Fibroblast of the aortic adventitia (primary cell): Measurements from ENCODE around the gene GRAMD1A. TPM values are rescaled to one million over a fixed set of nuclear protein-coding genes. Genes with fewer than 3 reads are reported as not detected.
"Not testable (repeated sequence)": the region's sequence is repeated elsewhere in the genome, so short reads cannot be mapped to it uniquely, and the experiment has no call there.

Experiments used
- DNase-seq: peaks from one replicate; pipeline ENCODE4 v3.0.0-alpha.2; 2010; ENCODE audit warnings: low read depth
- H3K4me3 ChIP-seq: 2 replicates; pipeline ENCODE4 v1.5.1; 2011; ENCODE audit warnings: low read depth, mild to moderate bottlenecking, control low read depth, low read length, moderate library complexity
- CTCF ChIP-seq: IDR thresholded peaks from 2 replicates; pipeline ENCODE4 v1.5.1; 2011; ENCODE audit warnings: mild to moderate bottlenecking, low read length, control low read depth, inconsistent platforms; ENCODE audit not compliant: insufficient read depth
- total RNA-seq: library from RNA; depleted of rRNA; stranded (reverse); fragments of >200 nt; gene quantifications from 2 replicates; pipeline ENCODE4 v1.2.3, GENCODE V29; 2012; ENCODE audit warnings: low replicate concordance

Gene GRAMD1A
- total RNA-seq, 1 donor: 25.1 TPM

DNA sequence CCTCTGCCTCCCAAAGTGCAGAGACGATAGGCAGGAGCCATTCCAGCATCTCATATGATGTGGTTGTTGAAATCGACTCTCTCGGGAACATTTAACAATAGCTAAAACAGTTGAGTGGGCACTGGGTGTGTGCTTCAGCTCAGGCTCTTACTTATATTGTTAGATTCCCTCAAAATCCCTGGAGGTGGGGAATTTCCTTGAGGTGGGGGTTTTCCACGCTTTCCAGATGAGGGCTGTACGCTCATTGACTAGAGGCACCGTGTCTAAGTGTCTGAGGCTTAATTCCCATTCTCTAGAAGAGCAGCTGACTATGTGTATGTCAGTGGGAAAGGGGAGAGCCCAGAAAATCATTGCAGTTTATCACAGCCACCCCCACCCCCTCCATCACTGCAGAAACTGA is 10.8 kb upstream of the GRAMD1A start:
- H3K4me3 ChIP-seq: no peak overlapping the region
- TF ChIP-seq CTCF: no peak
- no peak for DNase-seq

GRCh38 chr19:34990578-34991192 is 9.4 kb upstream of the GRAMD1A start:
- DNase-seq: no peak
- no peak for TF ChIP-seq CTCF
- H3K4me3 ChIP-seq: no peak overlapping the region

DNA sequence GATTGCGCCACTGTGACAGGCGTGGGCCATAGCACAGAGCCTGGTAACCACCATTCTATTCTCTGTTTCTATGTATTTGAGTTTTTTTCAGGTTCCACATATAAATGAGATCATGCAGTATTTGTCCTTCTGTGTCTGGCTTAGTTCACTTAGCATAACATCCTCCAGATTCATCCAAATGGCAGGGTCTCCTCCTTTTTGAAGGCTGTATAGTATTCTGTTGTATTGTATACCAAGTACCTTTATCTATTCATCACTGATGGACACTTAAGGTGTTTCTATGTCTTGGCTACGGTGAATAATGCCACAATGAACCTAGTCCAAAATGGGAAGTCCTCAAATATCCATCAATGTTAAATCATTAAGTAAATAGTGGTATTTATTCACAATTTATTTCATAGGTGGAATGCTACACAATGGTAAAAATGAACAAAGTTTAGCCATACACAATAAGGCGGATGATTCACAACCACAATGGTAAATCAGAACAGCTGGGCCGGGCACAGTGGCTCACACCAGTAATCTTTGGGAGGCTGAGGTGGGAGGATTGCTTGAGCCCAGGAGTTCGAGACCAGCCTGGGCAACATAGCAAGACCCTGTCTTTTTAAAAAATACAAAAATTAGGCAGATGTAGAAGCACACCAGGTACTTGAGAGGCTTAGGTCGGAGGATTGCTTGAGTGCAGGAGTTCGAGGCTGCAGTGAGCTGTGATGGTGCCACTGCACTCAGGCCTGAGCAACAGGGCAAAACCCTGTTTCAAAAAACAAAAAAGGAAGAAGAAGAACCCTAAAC is 8.4 kb upstream of the GRAMD1A start:
- TF ChIP-seq CTCF: no peak
- H3K4me3 ChIP-seq: no peak overlapping the region

DNA sequence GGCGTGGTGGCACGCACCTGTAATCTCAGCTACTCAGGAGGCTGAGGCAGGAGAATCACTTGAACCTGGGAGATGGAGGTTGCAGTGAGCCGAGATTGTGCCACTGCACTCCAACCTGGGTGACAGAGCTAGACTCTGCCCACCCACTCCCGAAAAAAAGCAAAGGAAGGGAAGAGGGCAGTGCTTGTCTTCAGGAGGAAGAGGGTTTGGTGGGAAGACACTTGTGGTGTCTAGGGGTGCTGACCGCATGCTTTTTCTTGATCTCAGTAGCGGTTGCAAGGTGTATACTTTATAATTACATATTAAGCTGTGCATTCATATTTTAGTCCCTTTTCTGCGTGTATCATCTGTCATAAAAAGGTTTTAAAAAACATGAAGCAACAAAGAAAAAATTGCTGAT is 7.5 kb upstream of the GRAMD1A start:
- H3K4me3 ChIP-seq, DNase-seq: not testable (repeated sequence)

More for the DNA sequence above, 8.4 kb upstream of the GRAMD1A start:
- DNase-seq: no peak

- no peak overlapping the region for H3K4me3 ChIP-seq
- no peak for DNase-seq
- TF ChIP-seq CTCF: no peak
These were observed 5.9 kb upstream of the GRAMD1A start for GRCh38 chr19:34994286-34994642.

DNA sequence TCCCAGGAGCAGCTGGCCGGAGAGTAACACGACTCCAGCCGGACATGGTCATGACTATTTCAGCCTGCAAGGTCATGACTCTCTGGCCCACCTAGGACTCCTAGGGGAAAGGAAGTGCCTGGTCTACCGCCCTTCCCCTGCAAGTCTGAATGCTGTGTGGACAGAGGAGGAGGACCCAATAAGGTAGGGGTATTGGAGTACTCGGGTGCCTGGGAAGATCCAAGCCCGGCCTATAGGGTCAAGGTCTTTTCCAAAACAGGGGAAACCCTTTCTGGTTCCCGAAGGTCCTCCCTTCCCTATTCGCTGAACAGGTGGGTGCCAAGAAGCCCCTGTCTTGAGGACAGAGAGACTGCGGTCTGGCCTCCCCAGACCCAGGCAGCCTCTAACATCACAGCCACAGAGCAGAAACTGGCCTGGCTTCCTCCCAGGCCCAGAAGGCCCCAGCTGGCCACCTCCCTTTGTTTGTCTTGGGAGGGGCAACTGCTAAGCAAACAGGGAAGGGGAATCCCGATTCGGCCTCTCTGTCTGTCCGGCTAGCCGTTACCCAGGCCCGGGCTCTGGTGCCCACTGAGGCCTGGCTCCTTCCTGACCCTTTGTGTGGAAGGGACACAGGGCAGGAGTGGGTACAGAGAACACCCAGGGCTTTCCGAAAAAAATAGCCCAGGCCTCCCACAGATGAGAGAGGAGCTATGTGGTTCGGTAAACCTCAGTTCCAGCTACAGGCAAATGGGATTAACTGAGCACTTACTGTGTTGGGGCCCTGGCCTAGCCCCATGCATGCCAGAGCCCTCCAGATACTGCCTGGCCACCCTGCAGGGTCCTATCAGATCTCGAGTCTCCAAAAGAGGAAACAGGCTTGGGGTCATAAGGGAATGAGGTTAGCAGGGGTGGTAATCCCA is 5.2 kb upstream of the GRAMD1A start:
- no peak for TF ChIP-seq CTCF
- DNase-seq: peak; percentile 27

DNA sequence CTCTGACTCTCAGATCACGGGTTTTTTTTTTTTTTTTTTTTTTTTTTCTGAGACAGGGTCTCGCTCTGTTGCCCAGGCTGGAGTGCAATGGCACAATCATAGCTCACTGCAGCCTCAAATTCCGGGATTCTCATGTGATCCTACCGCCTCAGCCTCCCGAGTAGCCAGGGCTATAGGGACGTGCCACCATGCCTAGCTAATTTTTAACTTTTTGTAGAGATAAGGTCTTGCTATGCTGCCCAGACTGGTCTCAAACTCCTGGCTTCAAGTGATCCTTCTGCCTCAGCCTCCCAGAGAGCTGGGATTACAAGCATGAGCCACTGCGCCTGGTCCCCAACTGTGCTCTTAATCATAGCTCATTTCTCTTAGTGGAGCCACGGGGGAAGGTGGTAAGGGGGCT is 4.6 kb upstream of the GRAMD1A start:
- H3K4me3 ChIP-seq: no peak overlapping the region
- TF ChIP-seq CTCF: no peak
- DNase-seq: no peak

More for the DNA sequence above, 5.2 kb upstream of the GRAMD1A start:
- H3K4me3 ChIP-seq: no peak overlapping the region
